A673 (cell line): ENCODE data around the gene TM4SF1. TPM values are rescaled to one million over a fixed set of nuclear protein-coding genes. Genes with fewer than 3 reads are reported as not detected.

Experiments used
- BruUV-seq: library from RNA; stranded (reverse); fragments of 400-500 nt; replicated peaks from 2 replicates; lab custom pipeline; 2021; lab: Mats Ljungman, UMichigan
- CTCF ChIA-PET: fragments of 300-600 bp; sonication (Branson Sonifier 250); formaldehyde crosslinking; loops from one replicate; lab custom pipeline; 2022; ENCODE audit warnings: antibody characterized with exemption; lab: Charles Lee
- POLR2A ChIA-PET: fragments of 300-600 bp; sonication (Branson Sonifier 250); formaldehyde crosslinking; loops from one replicate; lab custom pipeline; 2022; ENCODE audit warnings: antibody characterized with exemption; ENCODE audit not compliant: low non-redundant PET; lab: Charles Lee
- DNase-seq: peaks from one replicate; pipeline ENCODE4 v3.0.0-alpha.2; 2015; ENCODE audit warnings: low spot score
- H3K27ac ChIP-seq: fragments of 200-600 bp; sonication (generic); 2 replicates; pipeline ENCODE4 v1.5.1; 2016; ENCODE audit warnings: mixed run types, low read depth, mild to moderate bottlenecking, mixed read lengths, antibody characterized with exemption, low read length; ENCODE audit not compliant: poor library complexity, severe bottlenecking
- H3K27me3 ChIP-seq: fragments of 200-600 bp; sonication (generic); replicated peaks from 2 replicates; pipeline ENCODE4 v1.6.1; 2017; ENCODE audit warnings: mixed run types, low read depth, mild to moderate bottlenecking, mixed read lengths, antibody characterized with exemption, low read length; ENCODE audit not compliant: insufficient read depth, poor library complexity
- H3K36me3 ChIP-seq: fragments of 200-600 bp; sonication (generic); 2 replicates; pipeline ENCODE4 v1.6.1; 2016; ENCODE audit warnings: mixed run types, mild to moderate bottlenecking, mixed read lengths, antibody characterized with exemption, low read length; ENCODE audit not compliant: insufficient read depth, poor library complexity, severe bottlenecking
- H3K4me1 ChIP-seq: fragments of 200-600 bp; sonication (generic); 2 replicates; pipeline ENCODE4 v1.6.1; 2017; ENCODE audit warnings: mixed run types, mild to moderate bottlenecking, mixed read lengths, antibody characterized with exemption, low read length; ENCODE audit not compliant: insufficient read depth, poor library complexity, severe bottlenecking
- H3K4me3 ChIP-seq: fragments of 200-600 bp; sonication (generic); 2 replicates; pipeline ENCODE4 v1.5.1; 2016; ENCODE audit warnings: low read depth, mixed run types, mild to moderate bottlenecking, mixed read lengths, low read length; ENCODE audit not compliant: poor library complexity, severe bottlenecking
- H3K9me3 ChIP-seq: fragments of 200-600 bp; sonication (generic); 2 replicates; pipeline ENCODE4 v1.6.1; 2016; ENCODE audit warnings: mixed run types, low read depth, mild to moderate bottlenecking, mixed read lengths, antibody characterized with exemption, low read length; ENCODE audit not compliant: poor library complexity, severe bottlenecking
- CTCF ChIP-seq: fragments of 300-800, 200-600 bp; sonication (generic); conservative IDR thresholded peaks from 2 replicates; pipeline ENCODE4 v1.5.1; 2017; ENCODE audit warnings: low read depth, mild to moderate bottlenecking, antibody characterized with exemption, low read length, moderate library complexity, mixed read lengths
- EZH2 ChIP-seq: fragments of 200-600 bp; sonication (generic); IDR thresholded peaks from 2 replicates; pipeline ENCODE4 v1.6.1; 2017; ENCODE audit warnings: borderline replicate concordance, low read depth, mild to moderate bottlenecking, mixed read lengths, antibody characterized with exemption, low read length; ENCODE audit not compliant: poor library complexity, severe bottlenecking
- intact Hi-C: fragments of 100-400 bp; cut with micrococcal nuclease; formaldehyde crosslinking; loops from one replicate; pipeline ENCODE4 v1.10.0; 2022; ENCODE audit not compliant: unreplicated experiment
- total RNA-seq: library from RNA; stranded (reverse); gene quantifications from 2 replicates; pipeline ENCODE4 v1.2.3, GENCODE V29; 2021

The TM4SF1 gene
- total RNA-seq, 1 experiment from 2014 or later = 0.28 TPM

DNA sequence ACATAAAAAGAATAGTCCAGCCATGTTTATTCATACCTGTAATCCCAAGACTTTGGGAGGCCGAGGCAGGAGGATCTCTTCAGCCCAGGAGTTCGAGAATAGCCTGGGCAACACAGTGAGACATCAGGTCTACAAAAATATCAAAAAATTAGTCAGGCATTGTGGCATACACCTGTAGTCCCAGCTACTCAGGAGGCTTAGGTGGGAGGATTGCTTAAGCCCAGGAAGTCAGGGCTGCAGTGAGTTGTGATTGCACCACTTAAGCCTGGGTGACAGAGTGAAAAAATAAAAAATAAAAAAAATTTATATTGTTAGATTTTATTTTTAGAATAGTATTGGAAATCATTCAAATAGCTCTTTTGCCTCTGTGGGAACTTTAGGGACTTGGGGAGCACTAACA is 12.8 kb upstream of the TM4SF1 start:
- H3K9me3 ChIP-seq = no peaks in the 10 kb centered on the region
- no peak overlapping the region for H3K27ac ChIP-seq
- TF ChIP-seq CTCF = no peak
- TF ChIP-seq EZH2 = no peak
- no TSS peak for BruUV-seq
- ChIA-PET POLR2A (no interaction called here), CTCF (no interaction called here)
- H3K27me3 ChIP-seq = no peaks in the 10 kb centered on the region
- DNase-seq = no peak
- peaks cover 5% of the 10 kb centered on the region for H3K4me1 ChIP-seq
- H3K36me3 ChIP-seq = no peaks in the 10 kb centered on the region
- intact Hi-C loops = no loop called here
- no peak overlapping the region for H3K4me3 ChIP-seq

GRCh38 chr3:149388531-149389417 is 11.3 kb upstream of the TM4SF1 start:
- Histone ChIP-seq H3K9me3 (no peaks in the 10 kb centered on the region), H3K27ac (no peak overlapping the region), H3K36me3 (no peaks in the 10 kb centered on the region), H3K4me3 (no peak overlapping the region), H3K27me3 (no peaks in the 10 kb centered on the region), H3K4me1 (peaks cover 4% of the 10 kb centered on the region)
- POLR2A ChIA-PET = no interaction called here
- DNase-seq = no peak
- TF ChIP-seq CTCF (no peak), EZH2 (no peak)
- CTCF ChIA-PET = no interaction called here
- intact Hi-C loops = no loop called here
- no TSS peak for BruUV-seq

DNA sequence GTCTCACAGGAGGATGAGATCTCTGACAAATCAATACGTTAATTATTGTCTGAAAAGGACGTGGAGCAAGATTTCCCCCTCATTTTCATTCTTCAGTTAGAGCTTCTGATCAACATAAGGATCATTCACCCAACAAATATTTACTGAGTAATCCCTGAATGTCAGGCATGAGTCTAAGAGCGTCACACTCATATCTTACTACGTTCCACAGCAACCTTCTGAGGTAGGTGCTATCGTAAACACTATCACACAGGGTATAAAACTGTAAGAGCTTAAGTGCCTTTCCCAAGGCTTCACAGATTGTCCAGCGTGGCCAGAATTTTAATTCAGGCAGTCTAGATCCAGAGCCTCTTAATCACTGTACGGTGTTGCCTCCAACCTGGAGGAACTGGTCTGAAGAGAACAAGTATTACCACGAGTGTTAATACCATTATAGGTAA is 10.6 kb upstream of the TM4SF1 start:
- ChIA-PET CTCF (no interaction called here), POLR2A (no interaction called here)
- no TSS peak for BruUV-seq
- intact Hi-C loops = no loop called here
- TF ChIP-seq CTCF = no peak
- no peak for TF ChIP-seq EZH2
- H3K4me1 ChIP-seq = no peaks in the 10 kb centered on the region
- no peak overlapping the region for H3K27ac ChIP-seq
- H3K27me3 ChIP-seq = no peaks in the 10 kb centered on the region
- no peaks in the 10 kb centered on the region for H3K36me3 ChIP-seq
- DNase-seq = no peak
- H3K9me3 ChIP-seq = no peaks in the 10 kb centered on the region
- no peak overlapping the region for H3K4me3 ChIP-seq
